Adrenal gland (tissue), 5 donors: Measurements from ENCODE around the gene FAM163B.

Source experiments
- CTCF ChIP-seq, 6 experiments: fragments of 450-650 bp in 4 of 6; fragments of 200-600 bp in 2 of 6; sonication (generic) in 1 of 6; IDR thresholded peaks; 1 replicate in 5 of 6; 2 replicates in 1 of 6; pipeline versions ENCODE4 v1.5.1 to v1.8.0; 2016 to 2021; ENCODE audit warnings: antibody characterized with exemption in 6 of 6, mild to moderate bottlenecking in 2 of 6, moderate library complexity in 1 of 6
- POLR2A ChIP-seq, 2 donors: fragments of 450-650 bp; IDR thresholded peaks; one replicate each; pipeline ENCODE4 v1.6.1; 2017; ENCODE audit warnings: antibody characterized with exemption in 2 of 2, mild to moderate bottlenecking in 2 of 2, moderate library complexity in 1 of 2
- donor health status: DM: no; HTN: no; CAD: no.

GRCh38 chr9:133545494-133546286 lies 63.5 kb downstream of the FAM163B start:
- TF ChIP-seq CTCF (IDR thresholded peaks at IDR 0.05), result no peak
- no peak for TF ChIP-seq POLR2A (IDR thresholded peaks at IDR 0.05)
